ENCODE measurements around the gene TNFRSF25.

TNFRSF25 gene

DNA sequence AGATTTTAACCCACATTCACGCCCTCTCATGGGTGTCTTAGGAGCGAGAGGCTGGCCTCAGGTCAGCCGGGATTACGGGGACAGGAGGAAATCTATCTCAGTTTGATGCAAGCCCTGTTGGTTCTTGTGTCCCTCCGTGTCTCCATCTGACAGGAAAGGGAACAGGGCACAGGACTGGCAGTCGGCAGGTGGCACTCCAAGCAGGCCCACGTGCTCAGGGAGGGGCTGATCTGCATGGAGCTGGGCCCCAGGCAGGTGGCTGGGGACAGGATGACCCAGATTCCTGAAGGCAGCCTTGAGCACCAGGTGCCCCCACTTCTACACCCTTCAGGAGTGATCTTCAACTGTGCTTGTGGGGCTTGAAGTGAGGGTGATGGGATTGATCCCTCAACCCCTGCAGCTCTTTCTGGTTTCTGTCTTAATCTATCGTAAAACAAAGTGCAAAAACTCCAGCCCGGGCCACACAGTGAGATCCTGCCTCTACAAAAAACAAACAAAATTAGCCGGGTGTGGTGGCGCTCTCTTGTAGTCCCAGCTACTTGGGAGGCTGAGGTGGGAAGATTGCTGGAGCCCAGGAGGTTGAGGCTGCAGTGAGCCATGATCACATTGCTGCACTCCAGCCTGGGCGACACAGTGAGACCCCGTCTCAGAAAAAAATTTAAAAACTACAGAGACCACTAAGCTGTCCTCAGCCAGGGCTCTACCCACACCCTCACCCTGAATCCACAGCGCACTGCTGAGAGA is 17.2 kb upstream of the TNFRSF25 start:
- TF ChIP-seq, protein P1, sequence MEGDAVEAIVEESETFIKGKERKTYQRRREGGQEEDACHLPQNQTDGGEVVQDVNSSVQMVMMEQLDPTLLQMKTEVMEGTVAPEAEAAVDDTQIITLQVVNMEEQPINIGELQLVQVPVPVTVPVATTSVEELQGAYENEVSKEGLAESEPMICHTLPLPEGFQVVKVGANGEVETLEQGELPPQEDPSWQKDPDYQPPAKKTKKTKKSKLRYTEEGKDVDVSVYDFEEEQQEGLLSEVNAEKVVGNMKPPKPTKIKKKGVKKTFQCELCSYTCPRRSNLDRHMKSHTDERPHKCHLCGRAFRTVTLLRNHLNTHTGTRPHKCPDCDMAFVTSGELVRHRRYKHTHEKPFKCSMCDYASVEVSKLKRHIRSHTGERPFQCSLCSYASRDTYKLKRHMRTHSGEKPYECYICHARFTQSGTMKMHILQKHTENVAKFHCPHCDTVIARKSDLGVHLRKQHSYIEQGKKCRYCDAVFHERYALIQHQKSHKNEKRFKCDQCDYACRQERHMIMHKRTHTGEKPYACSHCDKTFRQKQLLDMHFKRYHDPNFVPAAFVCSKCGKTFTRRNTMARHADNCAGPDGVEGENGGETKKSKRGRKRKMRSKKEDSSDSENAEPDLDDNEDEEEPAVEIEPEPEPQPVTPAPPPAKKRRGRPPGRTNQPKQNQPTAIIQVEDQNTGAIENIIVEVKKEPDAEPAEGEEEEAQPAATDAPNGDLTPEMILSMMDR (IDR thresholded peaks at IDR 0.05; ENCODE audit: low read length), result 0 out of 2 replicates have a peak, but pooled peaks have one; percentile 11
- TF ChIP-seq EZH2 (IDR thresholded peaks at IDR 0.05; ENCODE audit: borderline replicate concordance, low read length), result no peak
- no peak overlapping the region for H3K27ac ChIP-seq (ENCODE audit: low read depth, low read length, poor library complexity, severe bottlenecking)
- no peaks in the 10 kb centered on the region for H3K4me1 ChIP-seq (ENCODE audit: insufficient read depth, low read length, severe bottlenecking)

DNA sequence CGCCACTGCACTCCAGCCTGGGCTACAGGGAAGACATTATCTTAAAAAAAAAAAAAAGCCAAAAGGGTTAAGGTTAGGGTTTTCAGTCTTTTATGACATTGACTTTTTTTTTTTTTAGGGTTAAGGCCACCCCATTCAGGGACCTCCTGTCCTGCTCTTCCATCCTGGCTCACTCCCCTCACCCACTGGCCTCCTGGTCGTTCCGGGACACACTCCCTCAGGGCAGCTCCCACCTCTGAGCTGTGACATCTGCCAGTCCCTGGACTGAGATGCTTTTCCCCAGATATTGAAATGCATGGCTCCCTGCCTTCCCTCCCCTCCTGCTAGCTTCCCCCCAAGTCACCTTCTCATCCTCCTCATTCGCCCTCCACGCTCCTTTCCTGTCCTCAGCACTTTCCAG is 15.8 kb upstream of the TNFRSF25 start:
- Histone ChIP-seq H4K20me1 (ENCODE audit: insufficient read depth, low read length) (no peaks in the 10 kb centered on the region), H3K4me2 (ENCODE audit: low read length) (no peak overlapping the region), H3K9me3 (ENCODE audit: low read length) (no peaks in the 10 kb centered on the region), H3K9me2 (ENCODE audit: low read depth, low read length) (no peaks in the 10 kb centered on the region), H3F3A (ENCODE audit: insufficient read depth, low read length) (no peaks in the 10 kb centered on the region), H3K4me1 (ENCODE audit: insufficient read depth, low read length, severe bottlenecking) (no peaks in the 10 kb centered on the region), H3K27ac (ENCODE audit: low read depth, low read length, poor library complexity, severe bottlenecking) (no peak overlapping the region), H3K9ac (ENCODE audit: low read length) (no peak overlapping the region), H3K27me3 (ENCODE audit: insufficient read depth, low read length) (peaks cover 7% of the 10 kb centered on the region), H3K36me3 (ENCODE audit: insufficient read depth, low read length) (no peaks in the 10 kb centered on the region), H3K79me2 (ENCODE audit: insufficient read depth, low read length) (no peaks in the 10 kb centered on the region), H2AFZ (ENCODE audit: low read length) (no peak overlapping the region), H3K4me3 (ENCODE audit: low read depth, low read length, poor library complexity, severe bottlenecking) (no peak overlapping the region)
- TF ChIP-seq EZH2 (IDR thresholded peaks at IDR 0.05; ENCODE audit: borderline replicate concordance, low read length), result no peak
- TF ChIP-seq, protein P1 (IDR thresholded peaks at IDR 0.05; ENCODE audit: low read length), result no peak

More for the DNA sequence above, 17.2 kb upstream of the TNFRSF25 start:
- no peaks in the 10 kb centered on the region for H3K9me2 ChIP-seq (ENCODE audit: low read depth, low read length)
- H3K4me3 ChIP-seq (ENCODE audit: low read depth, low read length, poor library complexity, severe bottlenecking), result no peak overlapping the region
- H3K36me3 ChIP-seq (ENCODE audit: insufficient read depth, low read length), result no peaks in the 10 kb centered on the region
- no peak overlapping the region for H3K9ac ChIP-seq (ENCODE audit: low read length)
- H3K9me3 ChIP-seq (ENCODE audit: low read length), result no peaks in the 10 kb centered on the region
- H4K20me1 ChIP-seq (ENCODE audit: insufficient read depth, low read length), result no peaks in the 10 kb centered on the region
- no peak overlapping the region for H3K4me2 ChIP-seq (ENCODE audit: low read length)
- H2AFZ ChIP-seq (ENCODE audit: low read length), result no peak overlapping the region
- H3F3A ChIP-seq (ENCODE audit: insufficient read depth, low read length), result no peaks in the 10 kb centered on the region
- H3K79me2 ChIP-seq (ENCODE audit: insufficient read depth, low read length), result no peaks in the 10 kb centered on the region
- peaks cover 10% of the 10 kb centered on the region for H3K27me3 ChIP-seq (ENCODE audit: insufficient read depth, low read length)

DNA sequence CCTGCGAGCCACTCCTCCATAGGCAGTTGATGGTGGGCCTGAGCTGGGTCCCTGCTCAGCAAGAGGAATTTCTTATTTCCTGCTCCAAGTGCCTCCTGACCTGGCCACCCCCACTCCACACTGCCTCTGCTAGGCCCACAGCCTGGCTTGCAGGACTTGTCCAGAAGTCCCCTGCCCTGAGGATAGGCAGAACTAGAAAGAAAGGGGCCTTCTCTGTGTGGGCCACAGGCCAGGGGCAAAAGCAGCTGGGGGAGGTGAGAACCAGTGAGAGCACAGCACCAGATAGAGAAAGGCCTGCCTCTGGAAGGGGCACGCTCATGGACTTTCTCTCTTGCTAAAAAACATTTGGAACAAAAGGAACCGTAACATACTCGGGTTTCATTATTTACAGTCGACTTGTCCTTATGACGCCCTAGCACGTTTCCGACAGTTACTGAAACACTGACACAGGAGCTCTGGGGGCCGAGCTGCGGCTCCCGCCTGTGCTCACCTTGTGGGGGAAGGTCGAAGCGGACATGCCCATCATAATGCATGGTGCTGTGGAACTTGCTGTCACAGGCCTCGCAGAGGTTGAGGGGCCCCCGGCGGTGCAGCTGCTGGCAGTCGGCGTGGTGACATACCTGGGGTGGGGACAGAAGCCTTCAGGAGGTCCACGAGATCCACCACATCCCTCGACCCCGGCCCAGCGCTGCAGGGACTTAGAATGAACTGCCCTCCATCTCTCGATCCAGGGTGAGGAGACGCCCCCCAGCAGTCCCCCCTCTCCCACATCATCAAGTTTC is 11.3 kb upstream of the TNFRSF25 start:
- Histone ChIP-seq H3K27me3 (ENCODE audit: insufficient read depth, low read length) (peaks cover 10% of the 10 kb centered on the region; the same call in 1 of the 2 replicates), H4K20me1 (ENCODE audit: insufficient read depth, low read length) (no peaks in the 10 kb centered on the region), H3K36me3 (ENCODE audit: insufficient read depth, low read length) (no peaks in the 10 kb centered on the region), H3K27ac (ENCODE audit: low read depth, low read length, poor library complexity, severe bottlenecking) (no peak overlapping the region), H3K4me1 (ENCODE audit: insufficient read depth, low read length, severe bottlenecking) (no peaks in the 10 kb centered on the region), H3K4me3 (ENCODE audit: low read depth, low read length, poor library complexity, severe bottlenecking) (no peak overlapping the region), H3K9me2 (ENCODE audit: low read depth, low read length) (no peaks in the 10 kb centered on the region), H3K9ac (ENCODE audit: low read length) (no peak overlapping the region), H3K4me2 (ENCODE audit: low read length) (no peak overlapping the region), H3F3A (ENCODE audit: insufficient read depth, low read length) (no peaks in the 10 kb centered on the region), H3K79me2 (ENCODE audit: insufficient read depth, low read length) (no peaks in the 10 kb centered on the region), H2AFZ (ENCODE audit: low read length) (no peak overlapping the region), H3K9me3 (ENCODE audit: low read length) (no peaks in the 10 kb centered on the region)
- TF ChIP-seq, protein P1 (IDR thresholded peaks at IDR 0.05; ENCODE audit: low read length), result no peak
- no peak for TF ChIP-seq EZH2 (IDR thresholded peaks at IDR 0.05; ENCODE audit: borderline replicate concordance, low read length)

Measured in OCI-LY1 (cell line).